GM23338 (cell line): Measurements from ENCODE around the gene ZNF35. TPM values are rescaled to one million over a fixed set of nuclear protein-coding genes. Genes with fewer than 3 reads are reported as not detected.
A peak's percentile ranks its signal among the peaks of the same experiment; 100 is the strongest.

Experiments used
- ATAC-seq: fragments of 200-7000 bp; cut with Tn5 transposase; 3 replicates; pipeline ENCODE4 v1.9.1; 2020
- DNase-seq: peaks from one replicate; pipeline ENCODE4 v3.0.0-alpha.2; 2015; ENCODE audit warnings: low spot score
- H2AFZ ChIP-seq: fragments of 200-600 bp; sonication (generic); 2 replicates; pipeline ENCODE4 v1.8.0; 2016; ENCODE audit warnings: antibody characterized with exemption, mild to moderate bottlenecking, moderate library complexity
- H3F3A ChIP-seq: fragments of 200-600 bp; sonication (generic); replicated peaks from 2 replicates; pipeline ENCODE4 v1.8.0; 2017; ENCODE audit warnings: antibody characterized with exemption, mixed run types, low read depth
- H3K27ac ChIP-seq: fragments of 200-600 bp; sonication (generic); 2 replicates; pipeline ENCODE4 v1.6.1; 2016; ENCODE audit warnings: low read depth
- H3K27me3 ChIP-seq: fragments of 200-600 bp; sonication (generic); 2 replicates; pipeline ENCODE4 v1.8.0; 2016; ENCODE audit warnings: mild to moderate bottlenecking, mixed run types, moderate library complexity; ENCODE audit not compliant: insufficient read depth
- H3K36me3 ChIP-seq: fragments of 200-600 bp; sonication (generic); 2 replicates; pipeline ENCODE4 v1.8.0; 2016; ENCODE audit warnings: mild to moderate bottlenecking; ENCODE audit not compliant: insufficient read depth
- H3K4me1 ChIP-seq: fragments of 200-600 bp; sonication (generic); 2 replicates; pipeline ENCODE4 v1.8.0; 2016; ENCODE audit warnings: mild to moderate bottlenecking, moderate library complexity; ENCODE audit not compliant: insufficient read depth
- H3K4me2 ChIP-seq: fragments of 200-600 bp; sonication (generic); 2 replicates; pipeline ENCODE4 v1.7.1; 2017; ENCODE audit warnings: mixed run types
- H3K4me3 ChIP-seq: fragments of 200-600 bp; sonication (generic); 2 replicates; pipeline ENCODE4 v1.6.1; 2016; ENCODE audit warnings: mixed run types
- H3K79me2 ChIP-seq: fragments of 200-600 bp; sonication (generic); replicated peaks from 2 replicates; pipeline ENCODE4 v1.8.0; 2017; ENCODE audit warnings: mild to moderate bottlenecking; ENCODE audit not compliant: insufficient read depth
- H3K9me2 ChIP-seq: fragments of 200-600 bp; sonication (generic); 2 replicates; pipeline ENCODE4 v1.8.0; 2017; ENCODE audit not compliant: insufficient read depth
- H4K20me1 ChIP-seq: fragments of 200-600 bp; sonication (generic); replicated peaks from 2 replicates; pipeline ENCODE4 v1.8.0; 2017; ENCODE audit warnings: mild to moderate bottlenecking; ENCODE audit not compliant: insufficient read depth
- H3K27ac Mint-ChIP-seq: 2 replicates; pipeline ENCODE4 v1.8.0; 2020; ENCODE audit warnings: inconsistent platforms, mild to moderate bottlenecking, moderate library complexity, mixed read lengths
- H3K27me3 Mint-ChIP-seq: 3 replicates; pipeline ENCODE4 v1.8.0; 2022; ENCODE audit warnings: low read depth, mild to moderate bottlenecking, moderate library complexity, mixed read lengths, inconsistent platforms; ENCODE audit not compliant: insufficient read depth, poor library complexity
- H3K36me3 Mint-ChIP-seq: 3 replicates; pipeline ENCODE4 v1.8.0; 2021; ENCODE audit warnings: low read depth, mild to moderate bottlenecking, inconsistent platforms, moderate library complexity, mixed read lengths
- H3K4me1 Mint-ChIP-seq: 3 replicates; pipeline ENCODE4 v1.8.0; 2020; ENCODE audit warnings: mild to moderate bottlenecking, inconsistent platforms, mixed read lengths
- H3K4me3 Mint-ChIP-seq: 3 replicates; pipeline ENCODE4 v1.8.0; 2021; ENCODE audit warnings: moderate library complexity, mild to moderate bottlenecking, inconsistent platforms, mixed read lengths
- H3K9me3 Mint-ChIP-seq: 3 replicates; pipeline ENCODE4 v1.8.0; 2020; ENCODE audit warnings: moderate library complexity, mild to moderate bottlenecking, inconsistent platforms, mixed read lengths
- CREB1 ChIP-seq: fragments of 250-450 bp; sonication (Bioruptor Pico); IDR thresholded peaks from 2 replicates; pipeline ENCODE4 v1.5.0; 2020; ENCODE audit warnings: low read depth, mild to moderate bottlenecking, moderate library complexity
- EZH2 ChIP-seq: fragments of 200-600 bp; sonication (generic); IDR thresholded peaks from one replicate; pipeline ENCODE4 v1.8.0; 2017; ENCODE audit warnings: antibody characterized with exemption, mild to moderate bottlenecking, low read depth; ENCODE audit not compliant: unreplicated experiment
- EZH2phosphoT487 ChIP-seq: fragments of 200-600 bp; sonication (generic); IDR thresholded peaks from one replicate; pipeline ENCODE4 v1.8.1; 2018; ENCODE audit warnings: antibody characterized with exemption; ENCODE audit not compliant: unreplicated experiment
- JUNB ChIP-seq: IDR thresholded peaks from one replicate; pipeline ENCODE4 v1.6.1; 2016; ENCODE audit warnings: antibody characterized with exemption; ENCODE audit not compliant: unreplicated experiment
- NANOG ChIP-seq: IDR thresholded peaks from 2 replicates; pipeline ENCODE4 v1.6.1; 2016; ENCODE audit warnings: antibody characterized with exemption, borderline replicate concordance
- POLR2AphosphoS5 ChIP-seq: IDR thresholded peaks from 2 replicates; pipeline ENCODE4 v1.6.1; 2016; ENCODE audit warnings: antibody characterized with exemption, low read depth
- STAT1 ChIP-seq: IDR thresholded peaks from one replicate; pipeline ENCODE4 v1.6.1; 2016; ENCODE audit warnings: antibody characterized with exemption; ENCODE audit not compliant: unreplicated experiment
- ZNF114 ChIP-seq: fragments of 250-450 bp; sonication (Bioruptor Pico); IDR thresholded peaks from 2 replicates; pipeline ENCODE4 v1.5.0; 2020; ENCODE audit warnings: mild to moderate bottlenecking, moderate library complexity
- ZNF331 ChIP-seq: fragments of 250-450 bp; sonication (Bioruptor Pico); IDR thresholded peaks from 2 replicates; pipeline ENCODE4 v1.5.0; 2020; ENCODE audit warnings: low read depth, mild to moderate bottlenecking, moderate library complexity
- long read RNA-seq: library from polyadenylated mRNA; unstranded; transcript quantifications from one replicate; pipeline ENCODE4 v2.0.0, GENCODE V29; 2020; ENCODE audit not compliant: unreplicated experiment
- polyA plus RNA-seq: library from polyadenylated mRNA; unstranded; fragments of >200 nt; fragmentation: Nextera tagmentation; extraction: Ambion mirVana; gene quantifications from 2 replicates; pipeline ENCODE4 v1.2.1, GENCODE V29; 2016
- total RNA-seq: library from RNA; depleted of rRNA; stranded (reverse); fragments of >200 nt; shearing (Covaris generic); gene quantifications from 2 replicates; pipeline ENCODE4 v1.2.3, GENCODE V29; 2014; rRNA removed
- TF ChIP-seq, protein P1 (sequence below): IDR thresholded peaks from one replicate; pipeline ENCODE4 v1.6.1; 2018; ENCODE audit warnings: antibody characterized with exemption; ENCODE audit not compliant: unreplicated experiment
- TF ChIP-seq, protein P2 (sequence below): fragments of 250-450 bp; sonication (Bioruptor Pico); IDR thresholded peaks from 2 replicates; pipeline ENCODE4 v1.5.0; 2020; ENCODE audit warnings: mild to moderate bottlenecking, moderate library complexity
- TF ChIP-seq, protein P3 (sequence below), 2 experiments: fragments of 200-600 bp in 1 of 2; sonication (generic) in 1 of 2; conservative IDR thresholded peaks; 2 replicates each; pipeline versions ENCODE4 v1.5.1 to v1.6.1; 2016 to 2017; ENCODE audit warnings: antibody characterized with exemption in 2 of 2, low read depth in 2 of 2, mild to moderate bottlenecking in 2 of 2, moderate library complexity in 1 of 2
- TF ChIP-seq, protein P4 (sequence below): IDR thresholded peaks from 2 replicates; pipeline ENCODE4 v1.6.1; 2016; ENCODE audit warnings: antibody characterized with exemption

The ZNF35 gene
- 20.9 and 26.2 TPM in 2 replicates for total RNA-seq
- 18.5 and 19.2 TPM in 2 replicates for polyA plus RNA-seq
- long read RNA-seq, partial matches to known transcripts = 0 of 4 reads
- long read RNA-seq, other reads (novel, unspliced or antisense) = 0 of 4 reads

DNA sequence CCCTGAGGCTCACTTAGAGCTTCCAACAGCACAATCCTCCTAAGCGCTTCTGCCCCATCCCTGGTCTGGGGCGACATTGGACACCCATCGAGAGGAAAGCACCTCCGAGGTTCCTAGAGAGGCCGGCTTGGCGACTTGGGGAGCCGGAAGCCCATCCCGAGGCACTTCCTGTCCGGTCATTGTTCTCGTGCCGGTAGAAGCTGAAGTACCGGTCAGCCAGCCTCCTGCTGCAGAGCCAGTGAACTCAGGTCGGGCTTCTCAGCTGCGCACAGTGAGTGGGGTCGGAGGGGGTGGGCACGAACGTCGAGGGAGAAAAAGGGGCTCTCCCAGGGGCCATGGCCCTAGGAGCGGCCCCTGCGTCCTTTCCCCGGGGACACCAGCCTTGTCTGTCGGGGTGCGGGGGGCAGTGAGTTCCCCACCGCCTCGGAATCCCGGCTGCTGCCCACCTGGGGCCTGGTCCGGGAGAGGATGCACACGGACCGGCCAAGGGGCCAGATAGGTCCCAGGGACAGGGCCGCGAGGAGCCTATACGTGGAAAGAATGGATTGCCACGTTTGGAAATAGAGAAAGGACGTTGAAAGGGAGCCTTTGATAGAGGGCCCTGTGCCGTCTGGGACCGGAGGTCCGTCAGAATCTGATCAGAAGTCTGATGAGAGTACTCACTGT is at the start of gene ZNF35:
TSS of gene ZNF35 (plus strand) at position 169 of the 666 bp plus-strand sequence. CDS start 2,336 bp downstream, outside the sequence.
- TF ChIP-seq, protein P1, sequence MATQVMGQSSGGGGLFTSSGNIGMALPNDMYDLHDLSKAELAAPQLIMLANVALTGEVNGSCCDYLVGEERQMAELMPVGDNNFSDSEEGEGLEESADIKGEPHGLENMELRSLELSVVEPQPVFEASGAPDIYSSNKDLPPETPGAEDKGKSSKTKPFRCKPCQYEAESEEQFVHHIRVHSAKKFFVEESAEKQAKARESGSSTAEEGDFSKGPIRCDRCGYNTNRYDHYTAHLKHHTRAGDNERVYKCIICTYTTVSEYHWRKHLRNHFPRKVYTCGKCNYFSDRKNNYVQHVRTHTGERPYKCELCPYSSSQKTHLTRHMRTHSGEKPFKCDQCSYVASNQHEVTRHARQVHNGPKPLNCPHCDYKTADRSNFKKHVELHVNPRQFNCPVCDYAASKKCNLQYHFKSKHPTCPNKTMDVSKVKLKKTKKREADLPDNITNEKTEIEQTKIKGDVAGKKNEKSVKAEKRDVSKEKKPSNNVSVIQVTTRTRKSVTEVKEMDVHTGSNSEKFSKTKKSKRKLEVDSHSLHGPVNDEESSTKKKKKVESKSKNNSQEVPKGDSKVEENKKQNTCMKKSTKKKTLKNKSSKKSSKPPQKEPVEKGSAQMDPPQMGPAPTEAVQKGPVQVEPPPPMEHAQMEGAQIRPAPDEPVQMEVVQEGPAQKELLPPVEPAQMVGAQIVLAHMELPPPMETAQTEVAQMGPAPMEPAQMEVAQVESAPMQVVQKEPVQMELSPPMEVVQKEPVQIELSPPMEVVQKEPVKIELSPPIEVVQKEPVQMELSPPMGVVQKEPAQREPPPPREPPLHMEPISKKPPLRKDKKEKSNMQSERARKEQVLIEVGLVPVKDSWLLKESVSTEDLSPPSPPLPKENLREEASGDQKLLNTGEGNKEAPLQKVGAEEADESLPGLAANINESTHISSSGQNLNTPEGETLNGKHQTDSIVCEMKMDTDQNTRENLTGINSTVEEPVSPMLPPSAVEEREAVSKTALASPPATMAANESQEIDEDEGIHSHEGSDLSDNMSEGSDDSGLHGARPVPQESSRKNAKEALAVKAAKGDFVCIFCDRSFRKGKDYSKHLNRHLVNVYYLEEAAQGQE = no peak
- TF ChIP-seq ZNF331 (CRISPR knock-in tag) (no peak), CREB1 (CRISPR knock-in tag) (0 out of 2 replicates have a peak, but pooled peaks have one; percentile 27), ZNF114 (no peak), NANOG (peak; percentile 23; the same call in 1 of the 2 replicates), EZH2phosphoT487 (no peak), JUNB (no peak), STAT1 (no peak), EZH2 (no peak), POLR2AphosphoS5 (peak; percentile 90)
- TF ChIP-seq, protein P2, sequence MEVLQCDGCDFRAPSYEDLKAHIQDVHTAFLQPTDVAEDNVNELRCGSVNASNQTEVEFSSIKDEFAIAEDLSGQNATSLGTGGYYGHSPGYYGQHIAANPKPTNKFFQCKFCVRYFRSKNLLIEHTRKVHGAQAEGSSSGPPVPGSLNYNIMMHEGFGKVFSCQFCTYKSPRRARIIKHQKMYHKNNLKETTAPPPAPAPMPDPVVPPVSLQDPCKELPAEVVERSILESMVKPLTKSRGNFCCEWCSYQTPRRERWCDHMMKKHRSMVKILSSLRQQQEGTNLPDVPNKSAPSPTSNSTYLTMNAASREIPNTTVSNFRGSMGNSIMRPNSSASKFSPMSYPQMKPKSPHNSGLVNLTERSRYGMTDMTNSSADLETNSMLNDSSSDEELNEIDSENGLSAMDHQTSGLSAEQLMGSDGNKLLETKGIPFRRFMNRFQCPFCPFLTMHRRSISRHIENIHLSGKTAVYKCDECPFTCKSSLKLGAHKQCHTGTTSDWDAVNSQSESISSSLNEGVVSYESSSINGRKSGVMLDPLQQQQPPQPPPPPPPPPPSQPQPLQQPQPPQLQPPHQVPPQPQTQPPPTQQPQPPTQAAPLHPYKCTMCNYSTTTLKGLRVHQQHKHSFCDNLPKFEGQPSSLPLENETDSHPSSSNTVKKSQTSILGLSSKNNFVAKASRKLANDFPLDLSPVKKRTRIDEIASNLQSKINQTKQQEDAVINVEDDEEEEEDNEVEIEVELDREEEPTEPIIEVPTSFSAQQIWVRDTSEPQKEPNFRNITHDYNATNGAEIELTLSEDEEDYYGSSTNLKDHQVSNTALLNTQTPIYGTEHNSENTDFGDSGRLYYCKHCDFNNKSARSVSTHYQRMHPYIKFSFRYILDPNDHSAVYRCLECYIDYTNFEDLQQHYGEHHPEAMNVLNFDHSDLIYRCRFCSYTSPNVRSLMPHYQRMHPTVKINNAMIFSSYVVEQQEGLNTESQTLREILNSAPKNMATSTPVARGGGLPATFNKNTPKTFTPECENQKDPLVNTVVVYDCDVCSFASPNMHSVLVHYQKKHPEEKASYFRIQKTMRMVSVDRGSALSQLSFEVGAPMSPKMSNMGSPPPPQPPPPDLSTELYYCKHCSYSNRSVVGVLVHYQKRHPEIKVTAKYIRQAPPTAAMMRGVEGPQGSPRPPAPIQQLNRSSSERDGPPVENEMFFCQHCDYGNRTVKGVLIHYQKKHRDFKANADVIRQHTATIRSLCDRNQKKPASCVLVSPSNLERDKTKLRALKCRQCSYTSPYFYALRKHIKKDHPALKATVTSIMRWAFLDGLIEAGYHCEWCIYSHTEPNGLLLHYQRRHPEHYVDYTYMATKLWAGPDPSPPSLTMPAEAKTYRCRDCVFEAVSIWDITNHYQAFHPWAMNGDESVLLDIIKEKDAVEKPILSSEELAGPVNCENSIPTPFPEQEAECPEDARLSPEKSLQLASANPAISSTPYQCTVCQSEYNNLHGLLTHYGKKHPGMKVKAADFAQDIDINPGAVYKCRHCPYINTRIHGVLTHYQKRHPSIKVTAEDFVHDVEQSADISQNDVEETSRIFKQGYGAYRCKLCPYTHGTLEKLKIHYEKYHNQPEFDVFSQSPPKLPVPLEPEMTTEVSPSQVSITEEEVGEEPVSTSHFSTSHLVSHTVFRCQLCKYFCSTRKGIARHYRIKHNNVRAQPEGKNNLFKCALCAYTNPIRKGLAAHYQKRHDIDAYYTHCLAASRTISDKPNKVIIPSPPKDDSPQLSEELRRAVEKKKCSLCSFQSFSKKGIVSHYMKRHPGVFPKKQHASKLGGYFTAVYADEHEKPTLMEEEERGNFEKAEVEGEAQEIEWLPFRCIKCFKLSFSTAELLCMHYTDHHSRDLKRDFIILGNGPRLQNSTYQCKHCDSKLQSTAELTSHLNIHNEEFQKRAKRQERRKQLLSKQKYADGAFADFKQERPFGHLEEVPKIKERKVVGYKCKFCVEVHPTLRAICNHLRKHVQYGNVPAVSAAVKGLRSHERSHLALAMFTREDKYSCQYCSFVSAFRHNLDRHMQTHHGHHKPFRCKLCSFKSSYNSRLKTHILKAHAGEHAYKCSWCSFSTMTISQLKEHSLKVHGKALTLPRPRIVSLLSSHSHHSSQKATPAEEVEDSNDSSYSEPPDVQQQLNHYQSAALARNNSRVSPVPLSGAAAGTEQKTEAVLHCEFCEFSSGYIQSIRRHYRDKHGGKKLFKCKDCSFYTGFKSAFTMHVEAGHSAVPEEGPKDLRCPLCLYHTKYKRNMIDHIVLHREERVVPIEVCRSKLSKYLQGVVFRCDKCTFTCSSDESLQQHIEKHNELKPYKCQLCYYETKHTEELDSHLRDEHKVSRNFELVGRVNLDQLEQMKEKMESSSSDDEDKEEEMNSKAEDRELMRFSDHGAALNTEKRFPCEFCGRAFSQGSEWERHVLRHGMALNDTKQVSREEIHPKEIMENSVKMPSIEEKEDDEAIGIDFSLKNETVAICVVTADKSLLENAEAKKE = no peak
- TF ChIP-seq, protein P3, sequence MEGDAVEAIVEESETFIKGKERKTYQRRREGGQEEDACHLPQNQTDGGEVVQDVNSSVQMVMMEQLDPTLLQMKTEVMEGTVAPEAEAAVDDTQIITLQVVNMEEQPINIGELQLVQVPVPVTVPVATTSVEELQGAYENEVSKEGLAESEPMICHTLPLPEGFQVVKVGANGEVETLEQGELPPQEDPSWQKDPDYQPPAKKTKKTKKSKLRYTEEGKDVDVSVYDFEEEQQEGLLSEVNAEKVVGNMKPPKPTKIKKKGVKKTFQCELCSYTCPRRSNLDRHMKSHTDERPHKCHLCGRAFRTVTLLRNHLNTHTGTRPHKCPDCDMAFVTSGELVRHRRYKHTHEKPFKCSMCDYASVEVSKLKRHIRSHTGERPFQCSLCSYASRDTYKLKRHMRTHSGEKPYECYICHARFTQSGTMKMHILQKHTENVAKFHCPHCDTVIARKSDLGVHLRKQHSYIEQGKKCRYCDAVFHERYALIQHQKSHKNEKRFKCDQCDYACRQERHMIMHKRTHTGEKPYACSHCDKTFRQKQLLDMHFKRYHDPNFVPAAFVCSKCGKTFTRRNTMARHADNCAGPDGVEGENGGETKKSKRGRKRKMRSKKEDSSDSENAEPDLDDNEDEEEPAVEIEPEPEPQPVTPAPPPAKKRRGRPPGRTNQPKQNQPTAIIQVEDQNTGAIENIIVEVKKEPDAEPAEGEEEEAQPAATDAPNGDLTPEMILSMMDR (conservative IDR thresholded peaks at IDR 0.05; ENCODE audit: low read depth in 2 of 2) = no peak
- TF ChIP-seq, protein P4, sequence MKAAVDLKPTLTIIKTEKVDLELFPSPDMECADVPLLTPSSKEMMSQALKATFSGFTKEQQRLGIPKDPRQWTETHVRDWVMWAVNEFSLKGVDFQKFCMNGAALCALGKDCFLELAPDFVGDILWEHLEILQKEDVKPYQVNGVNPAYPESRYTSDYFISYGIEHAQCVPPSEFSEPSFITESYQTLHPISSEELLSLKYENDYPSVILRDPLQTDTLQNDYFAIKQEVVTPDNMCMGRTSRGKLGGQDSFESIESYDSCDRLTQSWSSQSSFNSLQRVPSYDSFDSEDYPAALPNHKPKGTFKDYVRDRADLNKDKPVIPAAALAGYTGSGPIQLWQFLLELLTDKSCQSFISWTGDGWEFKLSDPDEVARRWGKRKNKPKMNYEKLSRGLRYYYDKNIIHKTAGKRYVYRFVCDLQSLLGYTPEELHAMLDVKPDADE = peak; percentile 82
- H2AFZ ChIP-seq = peak within 1 kb of the TSS; percentile 79
- H3K4me1 ChIP-seq = no peaks in the 10 kb centered on the region; the same call in 1 of the 2 replicates
- peaks cover 7% of the 10 kb centered on the region; the same call in 1 of the 3 replicates for H3K4me1 Mint-ChIP-seq
- peak within 1 kb of the TSS; percentile 93 for H3K4me3 Mint-ChIP-seq
- peak within 1 kb of the TSS; percentile 94 for H3K27ac Mint-ChIP-seq
- H3K9me3 Mint-ChIP-seq = peaks cover 15% of the 10 kb centered on the region; the same call in 2 of the 3 replicates
- H3K27me3 ChIP-seq = no peaks in the 10 kb centered on the region
- peaks cover 26% of the 10 kb centered on the region for H3K79me2 ChIP-seq
- peaks cover 7% of the 10 kb centered on the region for H3K27me3 Mint-ChIP-seq
- H3K9me2 ChIP-seq = no peaks in the 10 kb centered on the region
- H3K36me3 Mint-ChIP-seq = peaks cover 34% of the 10 kb centered on the region
- no peaks in the 10 kb centered on the region for H4K20me1 ChIP-seq
- ATAC-seq (peak; percentile 98), DNase-seq (peak; percentile 98)
- H3K27ac ChIP-seq = no peak within 1 kb of the TSS
- peaks cover 29% of the 10 kb centered on the region for H3K36me3 ChIP-seq
- H3F3A ChIP-seq = no peaks in the 10 kb centered on the region
- peak within 1 kb of the TSS; percentile 99 for H3K4me2 ChIP-seq
- H3K4me3 ChIP-seq = peak within 1 kb of the TSS; percentile 92
